ENCODE results near the gene SP3.

SP3 gene

GRCh38 chr2:174004905-174005605 lies 39.9 kb upstream of the SP3 start:
- in situ Hi-C loops (cut with MboI; ENCODE audit: low sequenced_read_pairs, unreplicated experiment): no loop called here
- TF ChIP-seq CTCF (IDR thresholded peaks at IDR 0.05; ENCODE audit: borderline replicate concordance, control extremely low read depth, extremely low read depth, insufficient read depth, missing control alignments): no peak
- DNase-seq (ENCODE audit: low spot score): no peak

DNA sequence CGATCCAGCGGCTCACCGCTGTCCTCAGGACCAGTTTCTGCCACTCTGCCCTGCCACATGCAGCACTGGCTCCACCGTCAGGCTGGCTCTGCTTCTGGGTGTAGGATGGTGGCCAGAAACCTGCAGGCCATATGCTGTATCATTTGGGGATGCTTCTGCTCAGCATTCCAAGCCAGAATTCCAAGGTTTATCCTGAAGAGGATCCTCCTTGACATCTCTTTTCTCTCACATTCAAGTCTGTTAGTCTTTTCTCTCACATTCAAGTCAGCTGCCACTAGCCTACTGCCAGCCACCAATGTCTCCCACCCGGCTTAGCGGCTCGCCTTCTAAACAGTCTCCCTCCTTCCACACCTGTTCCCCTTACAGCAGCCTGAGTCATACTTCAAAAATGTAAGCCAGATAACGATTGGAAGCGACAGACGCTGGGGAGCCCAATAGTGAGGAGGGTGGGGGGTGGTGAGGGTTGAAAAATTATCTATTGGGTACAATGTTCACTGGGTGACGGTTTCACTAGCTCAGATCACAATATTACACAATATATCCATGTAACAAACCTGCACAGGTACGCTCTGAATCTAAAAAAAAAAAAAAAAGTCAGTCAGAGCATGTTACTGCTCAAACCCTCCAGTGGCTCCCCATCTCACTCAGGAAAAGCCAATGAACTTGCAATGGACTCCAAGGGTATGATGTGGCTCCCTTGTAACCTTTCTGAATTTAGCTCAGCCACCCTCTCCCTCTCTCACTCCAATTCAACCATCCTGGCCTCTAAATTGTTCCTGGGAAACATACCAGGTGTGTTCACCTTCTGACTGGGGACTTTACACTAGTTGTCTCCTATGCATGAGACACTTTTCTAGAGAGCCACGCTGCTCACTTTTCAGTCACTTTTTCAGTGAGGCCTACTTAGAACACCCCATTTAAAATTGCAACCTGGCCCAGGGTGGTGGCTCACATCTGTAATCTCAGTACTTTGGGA lies 38.8 kb upstream of the SP3 start:
- DNase-seq (ENCODE audit: low spot score): no peak
- TF ChIP-seq CTCF (IDR thresholded peaks at IDR 0.05; ENCODE audit: borderline replicate concordance, control extremely low read depth, extremely low read depth, insufficient read depth, missing control alignments): no peak
- in situ Hi-C loops (cut with MboI; ENCODE audit: low sequenced_read_pairs, unreplicated experiment): no loop called here

- DNase-seq (ENCODE audit: low spot score): no peak
- TF ChIP-seq CTCF (IDR thresholded peaks at IDR 0.05; ENCODE audit: borderline replicate concordance, control extremely low read depth, extremely low read depth, insufficient read depth, missing control alignments): no peak
- in situ Hi-C loops (cut with MboI; ENCODE audit: low sequenced_read_pairs, unreplicated experiment): no loop called here
Observed at GRCh38 chr2:174002679-174003078, 37.5 kb upstream of the SP3 start.

- no peak for DNase-seq (ENCODE audit: low spot score)
- no peak for TF ChIP-seq CTCF (IDR thresholded peaks at IDR 0.05; ENCODE audit: borderline replicate concordance, control extremely low read depth, extremely low read depth, insufficient read depth, missing control alignments)
- in situ Hi-C loops (cut with MboI; ENCODE audit: low sequenced_read_pairs, unreplicated experiment): no loop called here
Observed at GRCh38 chr2:174001107-174001506, 35.9 kb upstream of the SP3 start.

DNA sequence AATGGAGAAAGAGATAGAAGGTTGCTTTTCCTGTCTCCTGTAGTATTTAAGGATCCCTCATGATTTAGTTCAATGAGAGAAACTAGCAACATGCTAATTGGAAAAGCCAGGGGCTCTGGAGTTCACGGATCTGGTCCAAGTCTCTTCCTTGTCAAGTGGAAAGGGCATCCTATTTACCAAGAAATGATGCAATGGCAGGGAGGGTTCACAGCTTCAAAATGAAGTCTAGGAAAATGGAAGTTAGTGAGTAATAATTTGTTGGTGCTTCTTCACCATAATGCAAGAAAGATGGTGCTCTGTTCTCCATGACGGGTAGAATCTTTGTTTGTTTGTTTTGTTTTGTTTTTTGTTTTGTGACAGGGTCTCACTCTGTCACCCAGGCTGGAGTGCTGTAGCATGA lies 34.6 kb upstream of the SP3 start:
- DNase-seq (ENCODE audit: low spot score): no peak
- in situ Hi-C loops (cut with MboI; ENCODE audit: low sequenced_read_pairs, unreplicated experiment): no loop called here
- no peak for TF ChIP-seq CTCF (IDR thresholded peaks at IDR 0.05; ENCODE audit: borderline replicate concordance, control extremely low read depth, extremely low read depth, insufficient read depth, missing control alignments)

GRCh38 chr2:173999272-173999671 lies 34.1 kb upstream of the SP3 start:
- in situ Hi-C loops (cut with MboI; ENCODE audit: low sequenced_read_pairs, unreplicated experiment): no loop called here
- TF ChIP-seq CTCF (IDR thresholded peaks at IDR 0.05; ENCODE audit: borderline replicate concordance, control extremely low read depth, extremely low read depth, insufficient read depth, missing control alignments): no peak
- DNase-seq (ENCODE audit: low spot score): no peak
